ENCODE results near the gene KRTAP2-4.
"Not testable (repeated sequence)": the region's sequence is repeated elsewhere in the genome, so short reads cannot be mapped to it uniquely, and the experiment has no call there.

KRTAP2-4 gene

GRCh38 chr17:41067281-41067680, 1.6 kb upstream of the KRTAP2-4 start:
- Histone ChIP-seq H3K4me3 (ENCODE audit: low read depth, low read length) (no peak overlapping the region), H3K9ac (ENCODE audit: low read length) (no peak overlapping the region), H3K27me3 (ENCODE audit: control insufficient read depth, insufficient read depth, low read length) (no peaks in the 10 kb centered on the region), H3K4me1 (ENCODE audit: control insufficient read depth, insufficient read depth, low read length) (no peaks in the 10 kb centered on the region), H3K27ac (ENCODE audit: low read depth, low read length) (no peak overlapping the region), H3K9me3 (ENCODE audit: control insufficient read depth, insufficient read depth, low read depth, low read length) (no peaks in the 10 kb centered on the region), H3K36me3 (ENCODE audit: control insufficient read depth, insufficient read depth, low read length) (no peaks in the 10 kb centered on the region)

GRCh38 chr17:41065016-41065689, 526 bp downstream of the KRTAP2-4 start:
- H3K9me3 ChIP-seq (ENCODE audit: control insufficient read depth, insufficient read depth, low read depth, low read length); H3K9ac ChIP-seq (ENCODE audit: low read length); H3K27ac ChIP-seq (ENCODE audit: low read depth, low read length); H3K27me3 ChIP-seq (ENCODE audit: control insufficient read depth, insufficient read depth, low read length); H3K4me1 ChIP-seq (ENCODE audit: control insufficient read depth, insufficient read depth, low read length); H3K4me3 ChIP-seq (ENCODE audit: low read depth, low read length); H3K36me3 ChIP-seq (ENCODE audit: control insufficient read depth, insufficient read depth, low read length): not testable (repeated sequence)

GRCh38 chr17:41064301-41064700, 1.4 kb downstream of the KRTAP2-4 start:
- Histone ChIP-seq H3K4me3 (ENCODE audit: low read depth, low read length) (no peak overlapping the region), H3K36me3 (ENCODE audit: control insufficient read depth, insufficient read depth, low read length) (no peaks in the 10 kb centered on the region), H3K9ac (ENCODE audit: low read length) (no peak overlapping the region), H3K9me3 (ENCODE audit: control insufficient read depth, insufficient read depth, low read depth, low read length) (no peaks in the 10 kb centered on the region), H3K27ac (ENCODE audit: low read depth, low read length) (no peak overlapping the region), H3K27me3 (ENCODE audit: control insufficient read depth, insufficient read depth, low read length) (no peaks in the 10 kb centered on the region), H3K4me1 (ENCODE audit: control insufficient read depth, insufficient read depth, low read length) (peaks cover 4% of the 10 kb centered on the region; the same call in 1 of the 2 replicates)

GRCh38 chr17:41063449-41063848, 2.2 kb downstream of the KRTAP2-4 start:
- Histone ChIP-seq H3K36me3 (ENCODE audit: control insufficient read depth, insufficient read depth, low read length) (no peaks in the 10 kb centered on the region), H3K27ac (ENCODE audit: low read depth, low read length) (no peak overlapping the region), H3K27me3 (ENCODE audit: control insufficient read depth, insufficient read depth, low read length) (no peaks in the 10 kb centered on the region), H3K9ac (ENCODE audit: low read length) (no peak overlapping the region), H3K4me1 (ENCODE audit: control insufficient read depth, insufficient read depth, low read length) (peaks cover 4% of the 10 kb centered on the region; the same call in 1 of the 2 replicates), H3K4me3 (ENCODE audit: low read depth, low read length) (no peak overlapping the region), H3K9me3 (ENCODE audit: control insufficient read depth, insufficient read depth, low read depth, low read length) (no peaks in the 10 kb centered on the region)

GRCh38 chr17:41061964-41062363, 3.7 kb downstream of the KRTAP2-4 start:
- H3K36me3 ChIP-seq (ENCODE audit: control insufficient read depth, insufficient read depth, low read length): no peaks in the 10 kb centered on the region
- H3K27ac ChIP-seq (ENCODE audit: low read depth, low read length): no peak overlapping the region
- H3K9ac ChIP-seq (ENCODE audit: low read length): no peak overlapping the region
- peaks cover 4% of the 10 kb centered on the region; the same call in 1 of the 2 replicates for H3K4me1 ChIP-seq (ENCODE audit: control insufficient read depth, insufficient read depth, low read length)
- H3K9me3 ChIP-seq (ENCODE audit: control insufficient read depth, insufficient read depth, low read depth, low read length): no peaks in the 10 kb centered on the region; the same call in 1 of the 2 replicates
- H3K4me3 ChIP-seq (ENCODE audit: low read depth, low read length): no peak overlapping the region
- no peaks in the 10 kb centered on the region for H3K27me3 ChIP-seq (ENCODE audit: control insufficient read depth, insufficient read depth, low read length)

- Histone ChIP-seq H3K9me3 (ENCODE audit: control insufficient read depth, insufficient read depth, low read depth, low read length) (no peaks in the 10 kb centered on the region; the same call in 1 of the 2 replicates), H3K4me3 (ENCODE audit: low read depth, low read length) (no peak within 1 kb of the TSS), H3K4me1 (ENCODE audit: control insufficient read depth, insufficient read depth, low read length) (peaks cover 4% of the 10 kb centered on the region; the same call in 1 of the 2 replicates), H3K36me3 (ENCODE audit: control insufficient read depth, insufficient read depth, low read length) (no peaks in the 10 kb centered on the region), H3K27ac (ENCODE audit: low read depth, low read length) (no peak within 1 kb of the TSS), H3K27me3 (ENCODE audit: control insufficient read depth, insufficient read depth, low read length) (no peaks in the 10 kb centered on the region), H3K9ac (ENCODE audit: low read length) (no peak within 1 kb of the TSS)
Observed at GRCh38 chr17:41060052-41060604, 5.6 kb downstream of the KRTAP2-4 start, which contains the start of gene KRTAP2-3. Gene KRTAP2-3 (minus strand): TSS chr17:41060114. CDS start chr17:41060050, 64 bp downstream.

- not testable (repeated sequence) for H3K27ac ChIP-seq (ENCODE audit: low read depth, low read length); H3K27me3 ChIP-seq (ENCODE audit: control insufficient read depth, insufficient read depth, low read length); H3K4me1 ChIP-seq (ENCODE audit: control insufficient read depth, insufficient read depth, low read length); H3K9ac ChIP-seq (ENCODE audit: low read length); H3K9me3 ChIP-seq (ENCODE audit: control insufficient read depth, insufficient read depth, low read depth, low read length); H3K36me3 ChIP-seq (ENCODE audit: control insufficient read depth, insufficient read depth, low read length); H3K4me3 ChIP-seq (ENCODE audit: low read depth, low read length)
Observed at GRCh38 chr17:41059276-41060051, 6.2 kb downstream of the KRTAP2-4 start.

GRCh38 chr17:41058741-41059140, 6.9 kb downstream of the KRTAP2-4 start:
- H3K9ac ChIP-seq (ENCODE audit: low read length): no peak overlapping the region
- H3K27me3 ChIP-seq (ENCODE audit: control insufficient read depth, insufficient read depth, low read length): no peaks in the 10 kb centered on the region
- H3K27ac ChIP-seq (ENCODE audit: low read depth, low read length): no peak overlapping the region
- peaks cover 4% of the 10 kb centered on the region; the same call in 1 of the 2 replicates for H3K4me1 ChIP-seq (ENCODE audit: control insufficient read depth, insufficient read depth, low read length)
- H3K9me3 ChIP-seq (ENCODE audit: control insufficient read depth, insufficient read depth, low read depth, low read length): no peaks in the 10 kb centered on the region; the same call in 1 of the 2 replicates
- no peaks in the 10 kb centered on the region for H3K36me3 ChIP-seq (ENCODE audit: control insufficient read depth, insufficient read depth, low read length)
- H3K4me3 ChIP-seq (ENCODE audit: low read depth, low read length): no peak overlapping the region

- H3K36me3 ChIP-seq (ENCODE audit: control insufficient read depth, insufficient read depth, low read length): no peaks in the 10 kb centered on the region
- no peak overlapping the region for H3K4me3 ChIP-seq (ENCODE audit: low read depth, low read length)
- no peaks in the 10 kb centered on the region; the same call in 1 of the 2 replicates for H3K9me3 ChIP-seq (ENCODE audit: control insufficient read depth, insufficient read depth, low read depth, low read length)
- H3K27me3 ChIP-seq (ENCODE audit: control insufficient read depth, insufficient read depth, low read length): no peaks in the 10 kb centered on the region
- no peak overlapping the region for H3K27ac ChIP-seq (ENCODE audit: low read depth, low read length)
- peaks cover 4% of the 10 kb centered on the region; the same call in 1 of the 2 replicates for H3K4me1 ChIP-seq (ENCODE audit: control insufficient read depth, insufficient read depth, low read length)
- no peak overlapping the region for H3K9ac ChIP-seq (ENCODE audit: low read length)
Observed at GRCh38 chr17:41057547-41057946, 8.1 kb downstream of the KRTAP2-4 start.

GRCh38 chr17:41055130-41055529, 10.5 kb downstream of the KRTAP2-4 start, which contains the start of gene KRTAP2-2:
Gene KRTAP2-2 (minus strand): TSS chr17:41055230. CDS start chr17:41055211, 19 bp downstream.
- H3K27ac ChIP-seq (ENCODE audit: low read depth, low read length); H3K9me3 ChIP-seq (ENCODE audit: control insufficient read depth, insufficient read depth, low read depth, low read length); H3K36me3 ChIP-seq (ENCODE audit: control insufficient read depth, insufficient read depth, low read length); H3K27me3 ChIP-seq (ENCODE audit: control insufficient read depth, insufficient read depth, low read length); H3K9ac ChIP-seq (ENCODE audit: low read length); H3K4me3 ChIP-seq (ENCODE audit: low read depth, low read length); H3K4me1 ChIP-seq (ENCODE audit: control insufficient read depth, insufficient read depth, low read length): not testable (repeated sequence)

GRCh38 chr17:41054556-41054955, 11.1 kb downstream of the KRTAP2-4 start:
- not testable (repeated sequence) for H3K4me3 ChIP-seq (ENCODE audit: low read depth, low read length); H3K36me3 ChIP-seq (ENCODE audit: control insufficient read depth, insufficient read depth, low read length); H3K9ac ChIP-seq (ENCODE audit: low read length); H3K9me3 ChIP-seq (ENCODE audit: control insufficient read depth, insufficient read depth, low read depth, low read length); H3K27me3 ChIP-seq (ENCODE audit: control insufficient read depth, insufficient read depth, low read length); H3K27ac ChIP-seq (ENCODE audit: low read depth, low read length); H3K4me1 ChIP-seq (ENCODE audit: control insufficient read depth, insufficient read depth, low read length)

Measured in HUES6 (cell line).